Neuronal stem cell (in vitro differentiated cells): Measurements from ENCODE around the gene B3GALT4.

ENCODE experiments used
- DNase-seq: peaks from one replicate; pipeline ENCODE4 v3.0.0-alpha.2; 2013; ENCODE audit warnings: low spot score
- H2AFZ ChIP-seq: one replicate; pipeline ENCODE4 v1.6.1; 2013; ENCODE audit warnings: mild to moderate bottlenecking, low read length, inconsistent platforms
- H2AK5ac ChIP-seq: 2 replicates; pipeline ENCODE4 v1.6.1; 2013; ENCODE audit warnings: low read depth, mild to moderate bottlenecking, inconsistent platforms, low read length, moderate library complexity, mixed read lengths
- H2BK120ac ChIP-seq: 2 replicates; pipeline ENCODE4 v1.6.1; 2013; ENCODE audit warnings: low read depth, mild to moderate bottlenecking, inconsistent platforms, low read length, moderate library complexity, mixed read lengths
- H2BK12ac ChIP-seq: one replicate; pipeline ENCODE4 v1.6.1; 2013; ENCODE audit warnings: low read length, inconsistent platforms
- H2BK15ac ChIP-seq: 2 replicates; pipeline ENCODE4 v1.6.1; 2013; ENCODE audit warnings: mild to moderate bottlenecking, low read length, inconsistent platforms, mixed read lengths
- H2BK5ac ChIP-seq: one replicate; pipeline ENCODE4 v1.6.1; 2013; ENCODE audit warnings: inconsistent platforms, mild to moderate bottlenecking, low read length, moderate library complexity
- H3K14ac ChIP-seq: one replicate; pipeline ENCODE4 v1.6.1; 2013; ENCODE audit warnings: low read length, inconsistent platforms
- H3K18ac ChIP-seq: 2 replicates; pipeline ENCODE4 v1.6.1; 2013; ENCODE audit warnings: low read length, inconsistent platforms
- H3K23ac ChIP-seq: 2 replicates; pipeline ENCODE4 v1.6.1; 2013; ENCODE audit warnings: low read depth, mild to moderate bottlenecking, mixed read lengths, low read length, inconsistent platforms; ENCODE audit not compliant: poor library complexity
- H3K27ac ChIP-seq: replicated peaks from 3 replicates; pipeline ENCODE4 v1.5.1; 2013; ENCODE audit warnings: low read length, inconsistent platforms
- H3K27me3 ChIP-seq, 3 experiments: 2 replicates each; pipeline ENCODE4 v1.6.1; 2013; ENCODE audit warnings: low read length in 3 of 3, mild to moderate bottlenecking in 2 of 3, inconsistent platforms in 1 of 3, low read depth in 1 of 3, mixed read lengths in 1 of 3, moderate library complexity in 1 of 3; ENCODE audit not compliant: control insufficient read depth in 3 of 3, insufficient read depth in 3 of 3
- H3K36me3 ChIP-seq, 2 donors: replicated peaks in 1 of 2; 2 replicates each; pipeline ENCODE4 v1.6.1; 2013; ENCODE audit warnings: low read length in 2 of 2; ENCODE audit not compliant: control insufficient read depth in 2 of 2, insufficient read depth in 2 of 2
- H3K4ac ChIP-seq: 2 replicates; pipeline ENCODE4 v1.6.1; 2013; ENCODE audit warnings: inconsistent platforms, mild to moderate bottlenecking, low read length, moderate library complexity
- H3K4me1 ChIP-seq, 2 donors: 1 replicate in 1 of 2; 2 replicates in 1 of 2; pipeline ENCODE4 v1.6.1; 2013; ENCODE audit warnings: low read length in 2 of 2, low read depth in 1 of 2; ENCODE audit not compliant: control insufficient read depth in 2 of 2, insufficient read depth in 1 of 2
- H3K4me2 ChIP-seq: one replicate; pipeline ENCODE4 v1.6.1; 2013; ENCODE audit warnings: mild to moderate bottlenecking, low read length, inconsistent platforms; ENCODE audit not compliant: insufficient read depth, poor library complexity, severe bottlenecking
- H3K4me3 ChIP-seq, 2 donors: 2 replicates each; pipeline ENCODE4 v1.5.1; 2013; ENCODE audit warnings: low read length in 2 of 2, mild to moderate bottlenecking in 2 of 2, inconsistent platforms in 1 of 2, moderate library complexity in 1 of 2
- H3K79me1 ChIP-seq: one replicate; pipeline ENCODE4 v1.6.1; 2013; ENCODE audit warnings: low read depth, mild to moderate bottlenecking, inconsistent platforms, low read length, moderate library complexity
- H3K9ac ChIP-seq: one replicate; pipeline ENCODE4 v1.6.1; 2013; ENCODE audit warnings: mild to moderate bottlenecking, low read depth, low read length, inconsistent platforms; ENCODE audit not compliant: poor library complexity
- H3K9me3 ChIP-seq, 2 donors: replicated peaks in 1 of 2; 2 replicates each; pipeline versions ENCODE3 to v1.6.1; 2013; ENCODE audit warnings: low read length in 2 of 2, mild to moderate bottlenecking in 2 of 2, inconsistent platforms in 1 of 2, low read depth in 1 of 2, mixed read lengths in 1 of 2, moderate library complexity in 1 of 2; ENCODE audit not compliant: control insufficient read depth in 2 of 2, insufficient read depth in 1 of 2
- H4K8ac ChIP-seq: one replicate; pipeline ENCODE4 v1.6.1; 2013; ENCODE audit warnings: low read depth, mild to moderate bottlenecking, inconsistent platforms, low read length, moderate library complexity
- H4K91ac ChIP-seq: one replicate; pipeline ENCODE4 v1.6.1; 2013; ENCODE audit warnings: low read length, low read depth, mild to moderate bottlenecking, inconsistent platforms; ENCODE audit not compliant: poor library complexity
- WGBS, 2 donors: extraction: QIAGEN DNeasy Blood & Tissue Kit; methylation state at CpG; one replicate each; pipeline ENCODE4 v1.1.7; 2013; ENCODE audit warnings: missing lambda C conversion rate in 2 of 2, mixed read lengths in 1 of 2; ENCODE audit not compliant: insufficient read length in 2 of 2, insufficient replicate concordance in 1 of 2; ENCODE audit errors: extremely low coverage in 2 of 2; 5-methylcytosine and 5-hydroxymethylcytosine counted together

The B3GALT4 gene

DNA sequence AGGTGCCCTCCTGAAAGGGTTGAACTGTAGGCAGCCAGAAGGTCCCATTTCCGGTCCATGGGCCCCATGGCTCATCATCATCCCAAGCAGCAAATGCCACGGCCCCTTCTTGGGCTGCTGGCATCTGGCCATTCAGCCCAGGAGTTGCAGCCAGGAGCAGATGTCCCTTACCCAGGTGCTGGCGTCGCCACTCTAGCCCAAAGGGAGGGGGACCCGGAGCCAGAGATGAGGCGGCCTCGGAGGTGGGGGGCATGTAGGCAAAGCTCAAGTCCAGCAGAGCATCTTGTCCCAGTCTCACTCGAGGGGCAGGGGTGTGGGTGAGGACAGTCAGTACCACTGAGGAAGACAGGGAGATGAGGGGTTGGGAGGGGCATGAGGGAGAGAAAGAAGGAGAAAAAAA is 28.1 kb downstream of the B3GALT4 start:
- Histone ChIP-seq H2BK12ac (no peak overlapping the region), H2AFZ (no peak overlapping the region), H3K4me3 (peak overlapping the region in 1 of 2 donors; percentile 35), H2BK120ac (no peak overlapping the region), H3K36me3 (peaks cover 1 to 40% of the 10 kb centered on the region in 2 donors), H3K4me2 (no peak overlapping the region), H3K23ac (no peak overlapping the region), H3K27me3 (no peaks in the 10 kb centered on the region), H3K27ac (no peak overlapping the region), H2BK15ac (no peak overlapping the region), H3K79me1 (peaks cover under 1% of the 10 kb centered on the region), H3K14ac (no peak overlapping the region), H4K91ac (no peak overlapping the region), H3K9ac (no peak overlapping the region), H3K9me3 (no peaks in the 10 kb centered on the region), H4K8ac (no peak overlapping the region), H2AK5ac (no peak overlapping the region), H3K4me1 (no peaks in the 10 kb centered on the region), H3K4ac (no peak overlapping the region), H3K18ac (no peak overlapping the region), H2BK5ac (peak overlapping the region; percentile 4)
- DNase-seq: no peak
- WGBS, 2 donors: no CpG with 5 or more reads among the region's 8 CpGs

DNA sequence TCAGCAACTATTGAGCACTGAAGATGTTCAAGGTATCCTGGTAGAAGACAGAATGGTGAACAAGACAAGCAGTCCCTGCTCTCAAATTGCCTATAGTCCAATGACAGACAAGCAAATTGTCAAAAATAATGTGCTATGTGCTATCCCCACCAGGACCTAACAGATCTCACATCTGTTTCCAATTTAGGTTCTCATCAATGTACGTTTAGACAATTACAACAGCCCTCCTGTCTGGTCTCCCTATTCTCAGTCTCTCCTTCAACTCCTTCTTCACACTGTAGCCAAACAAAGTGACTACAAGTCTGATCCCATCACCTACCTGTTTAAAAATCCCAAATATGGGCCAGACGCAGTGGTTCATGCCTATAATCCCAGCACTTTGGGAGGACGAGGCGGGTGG is 29.4 kb downstream of the B3GALT4 start:
- Histone ChIP-seq H2AFZ (no peak overlapping the region), H2AK5ac (no peak overlapping the region), H3K23ac (no peak overlapping the region), H3K9me3 (no peaks in the 10 kb centered on the region), H3K9ac (no peak overlapping the region), H2BK12ac (no peak overlapping the region), H2BK120ac (no peak overlapping the region), H3K14ac (no peak overlapping the region), H2BK5ac (no peak overlapping the region), H3K4ac (no peak overlapping the region), H3K4me1 (no peaks in the 10 kb centered on the region), H3K79me1 (no peaks in the 10 kb centered on the region), H3K27ac (no peak overlapping the region), H2BK15ac (no peak overlapping the region), H4K91ac (no peak overlapping the region), H3K36me3 (peaks cover 1 to 40% of the 10 kb centered on the region in 2 donors), H4K8ac (no peak overlapping the region), H3K18ac (no peak overlapping the region), H3K4me3 (no peak overlapping the region), H3K27me3 (no peaks in the 10 kb centered on the region), H3K4me2 (no peak overlapping the region)
- DNase-seq: no peak
- WGBS, 2 donors: no CpG with 5 or more reads among the region's 4 CpGs

DNA sequence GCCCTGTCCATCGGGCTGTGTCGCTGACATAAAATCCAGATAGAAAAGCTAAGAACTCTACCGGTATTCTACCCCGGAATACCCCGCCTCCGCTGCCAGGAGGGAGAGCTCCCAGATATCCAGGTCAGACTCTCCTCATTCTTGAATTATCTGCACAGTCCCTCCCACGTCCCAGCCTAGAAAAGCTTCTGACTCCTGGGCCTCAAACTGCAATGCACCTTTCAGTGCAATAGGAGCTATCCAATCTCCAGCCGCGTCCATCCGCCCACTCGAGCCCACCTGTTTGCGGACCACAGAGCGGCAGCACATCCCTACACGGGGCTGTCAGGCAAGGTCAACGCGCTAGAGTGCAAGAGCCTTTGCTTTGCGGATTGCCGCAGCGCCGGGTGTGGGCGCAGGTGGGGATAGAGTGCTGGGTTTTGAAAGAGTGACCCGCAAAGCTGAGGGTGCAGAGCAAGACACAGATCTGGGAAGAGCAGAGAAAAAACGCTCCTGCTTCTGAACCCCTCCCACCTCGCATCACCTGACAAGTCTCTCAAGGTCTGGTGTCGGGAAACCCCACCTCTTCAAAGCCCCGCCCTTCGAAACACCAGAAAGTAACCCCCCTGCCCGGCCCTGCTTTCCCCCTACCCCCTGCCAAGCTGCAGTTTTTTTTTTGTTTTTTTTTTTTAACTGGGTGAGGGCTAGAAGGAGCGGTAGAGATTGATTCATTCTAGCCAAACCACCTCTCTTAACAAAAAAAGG is 35.6 kb downstream of the B3GALT4 start:
- peak overlapping the region; percentile 56 for H3K9ac ChIP-seq
- H3K9me3 ChIP-seq: no peaks in the 10 kb centered on the region
- H2BK120ac ChIP-seq: no peak overlapping the region
- H3K4me3 ChIP-seq: peak overlapping the region; percentile 74 to 79
- H3K4ac ChIP-seq: no peak overlapping the region
- H2BK5ac ChIP-seq: no peak overlapping the region
- H3K23ac ChIP-seq: peak overlapping the region; percentile 2
- no peak overlapping the region for H4K8ac ChIP-seq
- peaks cover 3% of the 10 kb centered on the region for H3K79me1 ChIP-seq
- WGBS, 2 donors: no CpG with 5 or more reads among the region's 29 CpGs
- H2AFZ ChIP-seq: peak overlapping the region; percentile 83
- H2AK5ac ChIP-seq: peak overlapping the region; percentile 2
- H2BK15ac ChIP-seq: no peak overlapping the region
- H3K27ac ChIP-seq: no peak overlapping the region
- H3K27me3 ChIP-seq: peaks cover 0 to 16% (median 0%) of the 10 kb centered on the region in 3 experiments
- H2BK12ac ChIP-seq: no peak overlapping the region
- H3K14ac ChIP-seq: no peak overlapping the region
- H3K18ac ChIP-seq: peak overlapping the region; percentile 44
- peaks cover 18 to 22% of the 10 kb centered on the region in 2 donors for H3K4me1 ChIP-seq
- H4K91ac ChIP-seq: no peak overlapping the region
- DNase-seq: no peak
- H3K4me2 ChIP-seq: peak overlapping the region; percentile 92
- peaks cover 5 to 17% of the 10 kb centered on the region in 2 donors for H3K36me3 ChIP-seq

DNA sequence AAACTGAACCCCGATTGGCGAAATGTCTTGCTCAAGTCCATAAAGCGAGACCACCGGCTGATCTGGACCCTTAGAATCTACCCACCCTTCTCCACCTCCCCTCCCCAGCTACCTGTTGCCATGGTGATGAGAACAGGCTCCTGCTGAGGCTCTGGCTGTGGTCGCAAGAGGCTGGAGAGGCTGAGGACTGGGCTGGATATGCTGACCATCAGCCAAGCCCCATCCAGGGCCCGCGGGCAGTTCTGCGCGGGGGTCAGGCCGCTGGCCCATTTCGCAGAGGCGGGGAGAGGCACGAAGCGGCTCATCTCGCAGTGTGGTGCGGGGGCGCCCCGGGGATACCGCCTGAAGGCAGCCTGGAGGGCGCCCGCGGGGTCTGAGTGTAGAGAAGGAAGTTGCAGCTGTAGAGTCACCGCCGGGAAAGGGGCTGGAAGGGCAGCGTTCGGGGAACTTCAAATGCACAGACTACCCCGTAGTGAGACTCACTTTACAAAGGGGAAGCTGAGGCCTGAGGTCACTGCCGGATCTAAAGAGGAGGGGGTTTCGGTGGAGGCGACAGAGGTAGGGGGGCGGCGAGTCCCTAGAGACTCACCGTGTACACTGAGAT is 36.3 kb downstream of the B3GALT4 start:
- Histone ChIP-seq H2BK15ac (peak overlapping the region; percentile 76), H4K91ac (no peak overlapping the region), H3K4me3 (peak overlapping the region; percentile 74 to 79), H3K4me2 (peak overlapping the region; percentile 92), H3K27ac (peak overlapping the region; percentile 12), H3K9ac (peak overlapping the region; percentile 97), H2BK120ac (peak overlapping the region; percentile 56), H2BK12ac (no peak overlapping the region), H3K79me1 (peaks cover 3% of the 10 kb centered on the region), H2AK5ac (peak overlapping the region; percentile 82), H3K9me3 (no peaks in the 10 kb centered on the region), H4K8ac (no peak overlapping the region), H3K27me3 (peaks cover 0 to 16% (median 0%) of the 10 kb centered on the region in 3 experiments), H3K4ac (no peak overlapping the region), H3K14ac (peak overlapping the region; percentile 59), H3K4me1 (peaks cover 18 to 24% of the 10 kb centered on the region in 2 donors), H3K18ac (peak overlapping the region; percentile 98), H3K36me3 (peaks cover 5 to 18% of the 10 kb centered on the region in 2 donors), H2BK5ac (peak overlapping the region; percentile 85), H2AFZ (peak overlapping the region; percentile 83), H3K23ac (peak overlapping the region; percentile 95)
- no peak for DNase-seq
- WGBS, 2 donors: no CpG with 5 or more reads among the region's 33 CpGs
